ENCODE measurements around the gene HOXA6. TPM values are rescaled to one million over a fixed set of nuclear protein-coding genes. Genes with fewer than 3 reads are reported as not detected.
A peak's percentile ranks its signal among the peaks of the same experiment; 100 is the strongest.

Gene HOXA6
- total and polyA plus RNA-seq, 2 of the 4 experiments (the other 2 are of a cell fraction), result 1.4 to 1.8 TPM

GRCh38 chr7:27122077-27122910 lies 25.3 kb downstream of the HOXA6 start:
- no peaks in the 10 kb centered on the region for H3K27me3 ChIP-seq (ENCODE audit: control insufficient read depth, insufficient read depth, low read length)
- peak overlapping the region; percentile 90 to 93 for H4K8ac ChIP-seq (ENCODE audit: low read depth in 2 of 2, low read length in 2 of 2)
- H4K20me1 ChIP-seq (ENCODE audit: insufficient read depth, low read length), result 0 out of 2 replicates have a peak, but pooled peaks cover 2% of the 10 kb centered on the region
- H3K4me1 ChIP-seq (ENCODE audit: control insufficient read depth, insufficient read depth, low read length), result peaks cover 36% of the 10 kb centered on the region
- peak overlapping the region; percentile 87 for H2AK9ac ChIP-seq (replicated peaks; ENCODE audit: low read depth, low read length, poor library complexity)
- peak overlapping the region; percentile 48 for H3K4me3 ChIP-seq (ENCODE audit: insufficient read depth, low read depth, low read length)
- ATAC-seq (ENCODE audit: low read depth) (no peak), DNase-seq (peak; percentile 41)
- H3K79me1 ChIP-seq (ENCODE audit: low read depth in 1 of 2, low read length in 2 of 2), result peaks cover 5 to 51% of the 10 kb centered on the region in 2 experiments; a peak in 3 of 4 replicates
- ChIA-PET POLR2A (ENCODE audit: unreplicated experiment) (interaction anchor here (1.5 kb wide), 1 partner anchor 16 kb away, joined by 3 read pairs; no protein-coding TSS in a partner anchor), CTCF (interaction anchor here (0.6 to 1.2 kb wide), 2 partner anchors 17 to 41 kb away, joined by 3 to 5 read pairs; no protein-coding TSS in a partner anchor)
- peak overlapping the region; percentile 76 for H2AK5ac ChIP-seq (ENCODE audit: low read depth, low read length)
- 14% methylated on average over 4 of the region's 42 CpGs; no CpG with 5 or more reads in 1 of the 2 experiments for WGBS, 2 experiments (ENCODE audit: extremely low coverage in 2 of 2, insufficient read length in 1 of 2)
- peaks cover 12% of the 10 kb centered on the region for H3K9me1 ChIP-seq (ENCODE audit: insufficient read depth, low read length)
- peak overlapping the region; percentile 64 for H2BK15ac ChIP-seq (ENCODE audit: low read depth, low read length)
- peak overlapping the region; percentile 98 for H3K4ac ChIP-seq (ENCODE audit: low read depth, low read length)
- peak overlapping the region; percentile 95 for H3K4me2 ChIP-seq (ENCODE audit: low read depth, low read length)
- H3K23ac ChIP-seq (ENCODE audit: low read depth, low read length), result peak overlapping the region; percentile 80
- H3K56ac ChIP-seq (ENCODE audit: extremely low read depth, insufficient read depth, low read length), result peak overlapping the region; percentile 76
- peaks cover 2% of the 10 kb centered on the region; the same call in 1 of the 2 replicates for H3K36me3 ChIP-seq (ENCODE audit: control insufficient read depth, insufficient read depth, low read length)
- H4K91ac ChIP-seq (ENCODE audit: insufficient read depth, low read depth, low read length), result peak overlapping the region; percentile 96
- H3K18ac ChIP-seq (ENCODE audit: low read depth, low read length), result peak overlapping the region; percentile 67
- peak overlapping the region; percentile 94 for H3K14ac ChIP-seq (replicated peaks; ENCODE audit: low read depth, low read length)
- intact Hi-C loops (cut with micrococcal nuclease) (loop anchor here (2.0 to 5.0 kb wide), 2 partner anchors 23 to 920 kb away; partner anchors contain the start of genes CBX3 and HNRNPA2B1), in situ Hi-C loops (cut with MboI; ENCODE audit: low sequenced_read_pairs) (no loop called here), dilution Hi-C loops (cut with HindIII; ENCODE audit: low sequenced_read_pairs, unreplicated experiment) (no loop called here)
- H3K9ac ChIP-seq (ENCODE audit: low read depth, low read length), result peak overlapping the region; percentile 96
- H2BK20ac ChIP-seq (ENCODE audit: low read depth, low read length), result peak overlapping the region; percentile 63
- peak overlapping the region; percentile 99 for H3K27ac ChIP-seq (ENCODE audit: insufficient read depth, low read length)
- no peaks in the 10 kb centered on the region for H3K9me3 ChIP-seq (ENCODE audit: control insufficient read depth, insufficient read depth, low read length)
- peak overlapping the region; percentile 88 for H2BK5ac ChIP-seq (ENCODE audit: low read depth, low read length, poor library complexity, severe bottlenecking)
- peak overlapping the region; percentile 92 for H4K5ac ChIP-seq (ENCODE audit: low read depth, low read length)
- no TSS peak for BruUV-seq (replicated peaks)
- peak overlapping the region; percentile 94 for H2BK120ac ChIP-seq (ENCODE audit: low read depth, low read length)
- peak overlapping the region; percentile 84 for H2AFZ ChIP-seq (replicated peaks; ENCODE audit: low read length, poor library complexity)
- no peak for TF ChIP-seq CTCF (conservative IDR thresholded peaks at IDR 0.05; ENCODE audit: low read depth, low read length)
- peak; percentile 63 for TF ChIP-seq BHLHE40 (IDR thresholded peaks at IDR 0.05; ENCODE audit: low read depth, low read length)
- TF ChIP-seq USF2 (IDR thresholded peaks at IDR 0.05; ENCODE audit: low read depth, low read length), result no peak
- TF ChIP-seq CHD1 (IDR thresholded peaks at IDR 0.05; ENCODE audit: low read depth, low read length), result no peak; the same call in 1 of the 2 replicates
- no peak for TF ChIP-seq POLR2A (IDR thresholded peaks at IDR 0.05; ENCODE audit: low read depth, low read length)
- no peak for TF ChIP-seq MAFK (IDR thresholded peaks at IDR 0.05; ENCODE audit: low read depth, low read length)
- TF ChIP-seq SMC3 (IDR thresholded peaks at IDR 0.05; ENCODE audit: low read depth, low read length), result no peak
